Amniotic epithelial cell (primary cell): ENCODE measurements around the gene EIF5A2.

Experiments used
- DNase-seq: peaks from one replicate; pipeline ENCODE4 v3.0.0-alpha.2; 2010; ENCODE audit warnings: low read depth

EIF5A2 gene

GRCh38 chr3:170852324-170852723 is 56.1 kb downstream of the EIF5A2 start:
- DNase-seq, result no peak

GRCh38 chr3:170848292-170848917 is 60.0 kb downstream of the EIF5A2 start:
- DNase-seq, result peak; percentile 33

- no peak for DNase-seq
Observed at GRCh38 chr3:170844377-170844776, 64.1 kb downstream of the EIF5A2 start.

GRCh38 chr3:170840291-170840859 is 68.1 kb downstream of the EIF5A2 start:
- DNase-seq, result no peak

- DNase-seq, result no peak
Observed at GRCh38 chr3:170839518-170840100, 68.8 kb downstream of the EIF5A2 start.
